HUES48 (cell line): ENCODE data around the gene GALR2.
A peak's percentile ranks its signal among the peaks of the same experiment; 100 is the strongest.
"Not testable (repeated sequence)": the region's sequence is repeated elsewhere in the genome, so short reads cannot be mapped to it uniquely, and the experiment has no call there.

Experiments
- H3K27ac ChIP-seq: one replicate; pipeline ENCODE4 v1.7.0; 2013; ENCODE audit warnings: low read depth, low read length, inconsistent platforms
- H3K27me3 ChIP-seq: 2 replicates; pipeline ENCODE4 v1.6.1; 2013; ENCODE audit warnings: mild to moderate bottlenecking, low read length; ENCODE audit not compliant: control insufficient read depth, insufficient read depth
- H3K36me3 ChIP-seq: 2 replicates; pipeline ENCODE4 v1.6.1; 2013; ENCODE audit warnings: low read length; ENCODE audit not compliant: control insufficient read depth, insufficient read depth
- H3K4me1 ChIP-seq: 2 replicates; pipeline ENCODE4 v1.6.1; 2013; ENCODE audit warnings: mild to moderate bottlenecking, low read length; ENCODE audit not compliant: control insufficient read depth, insufficient read depth
- H3K4me3 ChIP-seq: 2 replicates; pipeline ENCODE4 v1.5.1; 2013; ENCODE audit warnings: mild to moderate bottlenecking, low read depth, low read length
- H3K9ac ChIP-seq: 2 replicates; pipeline ENCODE4 v1.6.1; 2013; ENCODE audit warnings: mild to moderate bottlenecking, low read depth, low read length, moderate library complexity
- H3K9me3 ChIP-seq: 2 replicates; pipeline ENCODE4 v1.6.1; 2013; ENCODE audit warnings: low read length; ENCODE audit not compliant: control insufficient read depth, insufficient read depth

Gene GALR2

GRCh38 chr17:76050538-76051467 lies 23.8 kb upstream of the GALR2 start:
- Histone ChIP-seq H3K27me3 (no peaks in the 10 kb centered on the region), H3K36me3 (peaks cover 87% of the 10 kb centered on the region), H3K4me3 (no peak overlapping the region), H3K9me3 (no peaks in the 10 kb centered on the region), H3K9ac (no peak overlapping the region), H3K4me1 (0 out of 2 replicates have a peak, but pooled peaks cover 5% of the 10 kb centered on the region), H3K27ac (no peak overlapping the region)

- Histone ChIP-seq H3K9me3 (no peaks in the 10 kb centered on the region), H3K36me3 (peaks cover 87% of the 10 kb centered on the region), H3K4me1 (0 out of 2 replicates have a peak, but pooled peaks cover 5% of the 10 kb centered on the region), H3K27ac (no peak overlapping the region), H3K4me3 (no peak overlapping the region), H3K9ac (no peak overlapping the region), H3K27me3 (no peaks in the 10 kb centered on the region)
These were observed 23.0 kb upstream of the GALR2 start for GRCh38 chr17:76051561-76051960.

DNA sequence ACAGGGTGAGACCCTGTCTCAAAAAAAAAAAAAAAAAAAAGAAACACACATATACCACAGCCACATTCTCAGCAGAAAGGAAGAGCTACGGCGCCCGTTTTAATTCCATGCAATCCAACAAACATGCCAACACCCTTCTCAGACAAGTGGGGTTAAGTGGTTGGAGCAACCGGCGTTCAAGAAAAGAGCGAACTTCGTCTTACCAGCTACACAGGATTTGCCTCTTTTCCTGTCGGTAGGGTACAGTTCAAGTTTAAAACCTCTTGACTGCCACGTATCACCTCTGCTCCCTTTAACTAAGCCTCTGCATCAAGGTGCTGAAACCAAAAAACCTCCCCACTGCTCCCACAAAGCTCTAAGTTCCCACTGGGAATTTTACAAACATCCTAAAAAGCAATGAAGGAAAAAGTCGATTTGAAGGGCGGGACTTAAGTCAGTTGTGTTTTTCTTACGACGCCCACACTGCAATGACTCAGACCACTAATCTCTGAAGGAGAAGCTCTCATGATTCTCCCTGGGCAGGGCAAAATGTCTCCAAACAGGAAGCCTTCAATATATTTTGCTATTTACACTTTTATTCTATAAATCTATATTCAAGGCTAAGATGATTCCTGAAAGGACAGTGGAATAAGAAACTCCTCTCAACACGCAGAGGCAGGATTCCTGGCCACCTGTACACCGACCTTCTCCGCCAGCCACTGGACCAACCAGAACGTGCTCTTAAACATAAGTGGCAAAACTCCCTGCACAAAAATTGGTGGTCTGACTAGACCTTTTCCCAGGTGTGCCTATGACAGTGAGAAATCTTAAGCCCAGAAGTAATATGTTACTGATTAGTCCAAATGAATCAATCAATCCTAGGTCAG lies 21.1 kb upstream of the GALR2 start:
- peaks cover 90% of the 10 kb centered on the region for H3K36me3 ChIP-seq

DNA sequence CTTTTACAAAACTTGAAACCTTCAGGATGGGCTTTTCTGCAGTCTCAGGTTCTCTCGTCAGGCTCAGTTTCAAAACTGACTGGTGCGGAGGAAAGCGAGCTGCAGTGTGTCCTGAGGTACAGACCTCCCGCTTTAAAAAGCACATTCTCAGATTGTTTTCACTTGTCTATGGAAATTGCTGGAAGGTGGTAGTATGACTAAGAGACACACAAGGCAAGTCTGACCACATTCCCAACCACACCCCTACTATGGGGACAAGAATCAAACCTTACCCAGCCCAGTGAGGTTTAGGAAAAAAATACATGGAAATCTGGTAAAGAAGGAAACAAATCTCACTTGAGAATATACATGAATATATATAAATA lies 20.5 kb upstream of the GALR2 start:
- Histone ChIP-seq H3K9me3 (no peaks in the 10 kb centered on the region), H3K27ac (peak overlapping the region; percentile 32), H3K4me3 (no peak overlapping the region), H3K9ac (no peak overlapping the region), H3K36me3 (peaks cover 90% of the 10 kb centered on the region), H3K27me3 (no peaks in the 10 kb centered on the region), H3K4me1 (no peaks in the 10 kb centered on the region)

More for the DNA sequence above, 21.1 kb upstream of the GALR2 start:
- Histone ChIP-seq H3K27me3 (no peaks in the 10 kb centered on the region), H3K4me1 (0 out of 2 replicates have a peak, but pooled peaks cover 3% of the 10 kb centered on the region), H3K9me3 (no peaks in the 10 kb centered on the region), H3K9ac (no peak overlapping the region), H3K4me3 (no peak overlapping the region), H3K27ac (peak overlapping the region; percentile 32)

- Histone ChIP-seq H3K9ac (no peak overlapping the region), H3K4me3 (no peak overlapping the region), H3K9me3 (no peaks in the 10 kb centered on the region), H3K27me3 (no peaks in the 10 kb centered on the region), H3K4me1 (no peaks in the 10 kb centered on the region), H3K27ac (no peak overlapping the region), H3K36me3 (peaks cover 85% of the 10 kb centered on the region)
These were observed 17.7 kb upstream of the GALR2 start for GRCh38 chr17:76056882-76057281.

- H3K4me3 ChIP-seq, H3K27ac ChIP-seq, H3K4me1 ChIP-seq, H3K9me3 ChIP-seq, H3K9ac ChIP-seq, H3K27me3 ChIP-seq: not testable (repeated sequence)
- peaks cover 84% of the 10 kb centered on the region for H3K36me3 ChIP-seq
These were observed 16.3 kb upstream of the GALR2 start for GRCh38 chr17:76058264-76058663.

GRCh38 chr17:76063875-76064546 lies 10.6 kb upstream of the GALR2 start:
- H3K27me3 ChIP-seq, result no peaks in the 10 kb centered on the region

DNA sequence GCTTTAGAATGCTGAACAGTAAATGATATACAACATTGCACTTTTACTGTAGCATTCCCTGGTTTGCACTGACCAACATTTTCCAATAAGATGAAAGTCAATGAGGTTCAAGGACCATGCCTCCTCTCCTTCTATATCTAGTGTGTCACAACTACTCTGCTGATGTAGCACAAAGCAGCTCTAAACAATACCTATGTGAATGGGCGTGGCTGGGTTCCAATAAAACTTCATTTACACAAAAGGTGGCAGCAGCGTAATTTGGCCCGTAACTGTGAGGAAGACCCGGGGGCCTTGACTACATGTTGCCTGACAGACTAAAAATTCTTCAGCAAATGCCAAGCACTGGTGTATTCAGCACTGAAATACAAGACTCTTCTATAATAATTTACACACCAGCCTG lies 8.8 kb upstream of the GALR2 start:
- Histone ChIP-seq H3K4me1 (0 out of 2 replicates have a peak, but pooled peaks cover under 1% of the 10 kb centered on the region), H3K9ac (no peak overlapping the region), H3K27ac (no peak overlapping the region), H3K36me3 (peaks cover 72% of the 10 kb centered on the region), H3K4me3 (no peak overlapping the region), H3K27me3 (no peaks in the 10 kb centered on the region), H3K9me3 (no peaks in the 10 kb centered on the region)

More at GRCh38 chr17:76063875-76064546, 10.6 kb upstream of the GALR2 start:
- Histone ChIP-seq H3K4me1 (no peaks in the 10 kb centered on the region), H3K27ac (no peak overlapping the region), H3K4me3 (no peak overlapping the region), H3K9ac (no peak overlapping the region), H3K9me3 (no peaks in the 10 kb centered on the region), H3K36me3 (peaks cover 86% of the 10 kb centered on the region)

DNA sequence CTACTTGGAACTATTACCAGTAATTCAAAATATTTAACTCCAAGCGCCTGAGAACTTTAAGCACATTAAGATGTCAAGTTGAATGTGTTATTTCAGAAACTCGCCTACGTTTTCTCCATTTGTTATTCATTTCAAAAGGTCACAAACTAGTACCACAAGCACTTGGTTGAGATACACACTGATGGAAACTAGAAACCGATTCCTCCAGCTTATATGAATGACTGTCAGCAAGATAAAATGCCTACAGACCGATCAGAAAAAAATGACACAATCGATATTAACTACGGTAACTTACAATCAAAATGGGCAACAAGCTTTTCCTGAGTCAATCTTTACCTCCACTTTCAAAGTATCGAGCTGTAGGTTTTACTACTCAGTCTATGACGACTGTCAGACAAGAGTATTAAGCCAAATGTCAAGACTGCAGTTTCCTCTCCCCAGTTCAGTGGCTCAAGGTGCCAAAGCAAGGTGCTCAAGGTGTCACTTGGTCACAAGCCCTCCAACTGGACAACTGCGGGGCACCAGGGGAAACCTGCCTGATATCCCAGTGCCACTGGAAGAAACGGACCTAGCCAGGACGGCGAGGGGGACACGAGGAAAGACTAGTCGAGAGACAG lies 2.9 kb upstream of the GALR2 start:
- peak overlapping the region; percentile 61 for H3K9ac ChIP-seq
- peaks cover 16% of the 10 kb centered on the region; the same call in 1 of the 2 replicates for H3K4me1 ChIP-seq
- peak overlapping the region; percentile 66 for H3K27ac ChIP-seq

DNA sequence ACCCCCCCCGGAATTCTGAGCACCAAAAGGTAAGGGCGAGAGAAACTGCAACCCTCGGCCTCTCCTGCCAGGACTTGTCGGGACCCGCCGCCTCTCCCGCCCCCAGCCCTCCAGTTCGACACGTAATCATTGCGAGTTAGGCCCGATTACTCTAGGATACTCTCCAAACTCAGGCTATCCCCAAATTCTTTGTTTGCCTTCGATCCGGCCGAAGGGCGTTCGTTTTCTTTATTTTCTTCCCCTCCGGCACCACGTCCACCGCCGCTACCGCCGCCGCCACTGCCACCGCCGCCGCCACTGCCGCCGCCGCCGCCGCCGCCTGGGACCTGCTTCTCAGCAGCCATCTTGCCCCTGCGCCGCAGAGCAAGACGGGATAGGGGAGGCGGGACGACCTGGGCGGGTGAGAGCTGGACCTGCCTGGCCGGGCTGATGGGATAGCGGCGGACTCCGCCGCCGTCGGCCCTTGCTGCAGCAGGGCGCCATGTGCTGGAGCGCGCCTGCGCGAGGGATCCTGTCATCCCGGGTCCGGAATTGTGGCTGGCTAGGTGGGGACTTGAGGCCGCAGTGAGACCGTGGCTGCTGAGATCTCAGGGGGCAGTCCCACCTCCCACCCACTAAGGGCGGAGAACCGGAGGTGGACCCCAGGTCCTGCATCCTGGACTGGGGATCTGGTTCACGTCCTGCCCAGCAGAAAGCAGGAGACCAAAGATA lies 2.3 kb upstream of the GALR2 start, which contains the start of gene SRP68:
Gene SRP68, minus strand, starts transcription at position 370 of the 711 bp plus-strand sequence. Its CDS starts 26 bp downstream, at position 344.
- Histone ChIP-seq H3K4me1 (peaks cover 16% of the 10 kb centered on the region; the same call in 1 of the 2 replicates), H3K9ac (peak within 1 kb of the TSS; percentile 61), H3K9me3 (no peaks in the 10 kb centered on the region), H3K27me3 (peaks cover 41% of the 10 kb centered on the region), H3K4me3 (peak within 1 kb of the TSS; percentile 76), H3K27ac (peak within 1 kb of the TSS; percentile 66), H3K36me3 (peaks cover 15% of the 10 kb centered on the region)

More for the DNA sequence above, 2.9 kb upstream of the GALR2 start:
- H3K9me3 ChIP-seq, result no peaks in the 10 kb centered on the region
- peaks cover 34% of the 10 kb centered on the region for H3K27me3 ChIP-seq
- peaks cover 20% of the 10 kb centered on the region for H3K36me3 ChIP-seq
- peak overlapping the region; percentile 76 for H3K4me3 ChIP-seq
